Left kidney (tissue), 2 donors: ENCODE results near the gene WWOX. TPM values are rescaled to one million over a fixed set of nuclear protein-coding genes. Genes with fewer than 3 reads are reported as not detected.

Experiments used
- DNase-seq: peaks from one replicate; pipeline ENCODE4 v3.0.0-alpha.2; 2013
- polyA plus RNA-seq: library from polyadenylated mRNA; unstranded; fragments of 120-200 nt; gene quantifications from one replicate; pipeline ENCODE4 v1.2.1, GENCODE V29; 2013; ENCODE audit not compliant: insufficient read length

WWOX gene
- polyA plus RNA-seq, 1 donor = 34.1 TPM

- DNase-seq = no peak
These were observed 857.4 kb downstream of the WWOX start for GRCh38 chr16:78956859-78957258.

GRCh38 chr16:78957317-78958100 is 858.1 kb downstream of the WWOX start:
- no peak for DNase-seq

DNA sequence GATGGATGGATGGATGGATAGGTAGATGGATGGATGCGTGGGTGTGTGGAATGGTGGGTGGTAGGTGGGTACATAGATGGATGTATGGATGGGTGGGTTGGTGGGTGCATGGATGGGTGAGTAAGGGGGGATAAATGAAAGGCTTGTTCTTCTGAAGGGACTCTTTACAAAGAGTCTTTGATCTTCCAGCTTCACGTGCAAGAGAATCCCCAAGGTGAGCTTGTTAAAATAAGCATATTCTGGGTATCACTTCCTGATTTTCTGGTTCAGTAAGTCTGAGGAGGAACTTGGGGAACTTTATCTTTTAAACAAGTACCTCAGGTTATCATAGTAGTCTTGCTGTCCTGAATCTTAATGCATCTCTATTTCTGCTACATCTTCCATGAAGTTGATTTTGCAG is 862.0 kb downstream of the WWOX start:
- no peak for DNase-seq

- DNase-seq = no peak
These were observed 863.0 kb downstream of the WWOX start for GRCh38 chr16:78962457-78962929.

GRCh38 chr16:78967948-78968347 is 868.5 kb downstream of the WWOX start:
- DNase-seq = no peak

DNA sequence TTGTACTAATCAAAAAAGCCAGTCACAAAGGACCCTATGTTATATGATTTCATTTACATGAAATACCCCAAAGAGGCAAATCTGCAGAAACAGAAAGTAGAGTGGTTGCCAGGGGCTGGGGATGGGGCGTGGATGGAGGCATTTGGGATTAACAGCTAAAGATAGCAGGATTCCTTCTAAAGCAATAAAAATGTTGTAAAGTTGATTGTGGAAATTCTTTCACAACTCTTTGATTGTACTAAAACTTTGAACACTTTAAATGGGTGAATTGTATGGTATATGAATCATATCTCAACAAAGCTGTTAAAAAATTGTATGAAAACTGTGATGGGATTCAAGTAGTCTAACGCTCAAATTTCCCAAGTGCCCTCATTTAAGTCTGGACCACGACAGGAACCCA is 870.3 kb downstream of the WWOX start:
- DNase-seq = no peak

- DNase-seq = no peak
These were observed 871.2 kb downstream of the WWOX start for GRCh38 chr16:78970650-78971049.

GRCh38 chr16:78972006-78972405 is 872.6 kb downstream of the WWOX start:
- DNase-seq = no peak

- no peak for DNase-seq
These were observed 873.5 kb downstream of the WWOX start for GRCh38 chr16:78972986-78973385.

DNA sequence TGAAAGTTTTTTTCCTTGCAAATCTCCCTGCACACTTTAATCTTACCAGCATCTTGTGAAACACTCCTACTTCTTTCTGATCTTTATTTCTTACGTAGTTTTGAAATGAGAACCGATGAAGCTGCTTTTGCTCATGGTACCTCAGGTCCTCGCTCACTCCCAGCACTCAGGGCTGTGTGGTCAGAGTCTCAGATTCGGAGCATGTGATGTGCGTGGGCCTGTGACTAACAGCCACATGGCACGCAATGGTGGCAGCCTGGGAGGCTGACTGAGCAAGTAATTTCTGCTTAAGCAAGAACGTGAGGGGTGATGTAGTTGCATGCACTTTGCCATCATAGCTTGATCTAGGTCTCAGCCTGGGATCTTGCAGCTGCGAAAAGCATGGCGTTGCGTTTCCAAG is 876.8 kb downstream of the WWOX start:
- DNase-seq = no peak

DNA sequence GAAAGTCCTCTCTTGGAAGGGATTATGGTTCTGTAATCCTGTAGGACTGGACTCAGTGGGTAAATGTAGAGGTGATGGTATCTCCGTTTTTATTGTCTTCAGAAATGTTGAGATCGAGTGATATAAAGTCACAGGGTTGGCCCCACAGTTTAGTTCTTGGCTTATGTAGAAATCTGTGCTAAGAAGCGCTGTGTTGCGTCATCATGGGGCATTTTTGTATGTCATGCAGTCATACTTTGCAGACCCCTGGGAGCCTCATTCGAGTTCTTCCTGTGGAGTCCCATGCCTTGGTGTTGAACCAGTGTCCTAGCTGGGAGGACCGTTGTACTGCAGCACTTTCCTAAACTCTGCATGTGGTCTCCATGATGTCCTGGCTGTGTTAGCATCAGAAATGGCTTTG is 881.4 kb downstream of the WWOX start:
- DNase-seq = no peak

DNA sequence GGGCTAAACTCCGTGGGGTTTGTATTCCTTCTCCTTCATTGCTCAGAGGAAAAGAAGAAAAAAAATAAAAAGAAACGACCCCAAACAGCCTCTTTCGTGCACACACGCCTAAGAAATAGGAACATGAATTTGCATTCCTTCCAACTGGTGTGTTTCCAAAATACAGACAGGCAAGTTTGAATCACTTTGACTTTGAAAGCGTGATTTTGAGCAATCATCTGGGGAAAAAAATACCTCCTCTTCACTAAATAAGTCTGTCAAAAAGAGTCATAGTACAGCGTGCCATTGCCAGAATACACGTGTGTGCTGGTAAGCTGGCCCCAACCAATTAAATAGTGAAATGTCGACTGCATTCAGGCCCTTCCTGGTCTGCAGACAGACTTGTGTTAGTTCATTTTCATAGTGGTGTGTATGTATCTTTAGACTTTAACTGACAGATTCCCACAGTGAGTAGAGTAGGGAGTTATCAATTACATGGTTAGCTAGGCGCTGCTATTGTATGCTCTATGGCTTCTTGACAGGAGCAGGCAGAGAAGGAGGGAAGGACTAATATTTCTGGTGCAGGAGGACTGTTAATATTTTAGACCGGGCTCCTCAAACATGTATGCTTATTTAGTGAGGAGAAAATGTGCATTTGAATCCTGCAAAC is 882.8 kb downstream of the WWOX start:
- no peak for DNase-seq

GRCh38 chr16:78984324-78984723 is 884.9 kb downstream of the WWOX start:
- no peak for DNase-seq

- DNase-seq = no peak
These were observed 885.5 kb downstream of the WWOX start for GRCh38 chr16:78984887-78985464.

GRCh38 chr16:78985716-78986605 is 886.5 kb downstream of the WWOX start:
- DNase-seq = no peak

DNA sequence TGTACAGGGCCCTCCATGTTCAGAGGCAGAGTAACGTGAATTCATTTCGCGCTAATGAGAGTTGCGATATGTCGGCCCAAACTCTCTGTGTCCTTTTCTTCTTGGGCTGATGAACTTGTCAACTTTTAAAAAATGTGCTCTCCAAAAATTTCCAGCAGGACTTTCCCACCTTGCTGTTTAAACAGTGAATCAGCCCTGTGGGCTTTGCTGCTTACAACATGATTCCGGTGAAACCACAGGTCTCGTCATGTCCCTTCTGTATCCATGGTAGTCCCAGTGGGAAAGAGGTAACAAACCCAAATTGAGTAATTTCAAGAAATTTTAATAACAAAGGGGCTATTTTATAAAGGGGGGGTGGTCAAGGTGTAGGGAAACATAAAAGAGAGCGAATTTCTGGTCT is 888.2 kb downstream of the WWOX start:
- DNase-seq = no peak

- no peak for DNase-seq
These were observed 889.0 kb downstream of the WWOX start for GRCh38 chr16:78988361-78988969.

- no peak for DNase-seq
These were observed 890.9 kb downstream of the WWOX start for GRCh38 chr16:78990309-78990701.

- no peak for DNase-seq
These were observed 892.5 kb downstream of the WWOX start for GRCh38 chr16:78992001-78992400.

- DNase-seq = no peak
These were observed 893.9 kb downstream of the WWOX start for GRCh38 chr16:78993346-78993745.

GRCh38 chr16:78994135-78994745 is 894.8 kb downstream of the WWOX start:
- DNase-seq = no peak
